ENCODE measurements around the gene GOLGA5.
A peak's percentile ranks its signal among the peaks of the same experiment; 100 is the strongest.

The GOLGA5 gene

GRCh38 chr14:92874962-92875661 is 81.0 kb downstream of the GOLGA5 start:
- no peak for DNase-seq

GRCh38 chr14:92877757-92878431 is 83.8 kb downstream of the GOLGA5 start:
- DNase-seq: no peak

DNA sequence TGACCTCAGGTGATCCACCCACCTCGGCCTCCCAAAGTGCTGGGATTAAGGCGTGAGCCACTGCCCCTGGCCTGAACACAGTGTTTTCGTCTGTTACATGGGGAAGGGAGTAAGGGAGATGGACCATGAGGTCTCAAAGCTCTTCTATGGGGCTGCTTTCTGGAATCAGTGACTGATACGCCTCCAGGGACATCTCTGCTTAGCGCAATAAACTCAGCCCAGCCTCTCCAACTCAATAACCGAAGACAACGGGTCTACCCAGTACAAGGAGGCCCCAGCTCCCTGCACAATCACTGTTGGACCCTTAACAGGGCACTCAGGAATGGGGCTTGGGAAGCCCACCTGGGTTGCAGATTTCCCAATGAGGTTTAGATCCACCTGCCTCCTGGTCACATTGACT is 86.2 kb downstream of the GOLGA5 start:
- DNase-seq: no peak

GRCh38 chr14:92880851-92881250 is 86.7 kb downstream of the GOLGA5 start:
- peak in 2 of 51 donors; percentile 6 to 7 for DNase-seq

GRCh38 chr14:92883066-92883465 is 89.0 kb downstream of the GOLGA5 start:
- no peak for DNase-seq

GRCh38 chr14:92884410-92884809 is 90.3 kb downstream of the GOLGA5 start:
- no peak for DNase-seq

- no peak for DNase-seq
These were observed 91.4 kb downstream of the GOLGA5 start for GRCh38 chr14:92885279-92886061.

DNA sequence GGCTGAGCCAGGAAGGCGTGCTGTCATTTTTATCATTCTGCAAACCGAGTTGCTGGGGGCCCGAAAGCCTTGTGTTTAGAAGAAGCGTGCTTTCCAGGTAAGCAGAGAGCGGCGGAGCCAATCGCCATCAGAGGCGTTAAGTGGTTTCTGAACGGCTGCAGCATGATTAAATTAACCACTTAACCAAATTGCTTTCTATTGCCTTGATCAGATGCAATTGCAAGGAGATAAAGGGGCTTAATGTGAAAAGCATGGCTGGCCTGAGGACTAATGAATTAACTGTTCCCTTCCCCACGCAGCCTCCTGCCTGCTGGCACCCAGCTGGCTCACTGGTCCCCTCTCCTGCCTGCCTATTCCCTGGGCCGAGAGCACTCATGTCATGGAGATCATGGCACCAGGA is 92.2 kb downstream of the GOLGA5 start:
- no peak for DNase-seq

- no peak for DNase-seq
These were observed 93.1 kb downstream of the GOLGA5 start for GRCh38 chr14:92887157-92887556.

DNA sequence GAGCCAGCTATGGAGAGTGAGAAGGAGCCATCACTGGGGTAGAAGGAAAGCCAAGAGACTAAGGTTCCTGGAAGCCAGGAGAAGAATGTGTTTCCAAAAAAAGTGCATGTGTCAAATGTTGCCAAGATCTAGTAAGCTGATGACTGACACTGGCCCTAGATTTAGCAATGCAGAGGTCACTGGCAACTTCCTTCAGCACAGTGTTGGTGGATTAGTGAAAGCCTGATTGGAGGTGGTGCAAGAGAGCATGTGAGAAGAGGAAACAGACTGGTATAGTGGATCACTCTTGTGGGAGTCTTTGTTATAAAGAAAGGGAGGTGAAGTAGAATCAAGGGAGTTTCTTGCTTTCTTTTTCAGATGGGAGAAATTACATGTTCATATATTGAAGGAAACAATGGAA is 94.8 kb downstream of the GOLGA5 start:
- no peak for DNase-seq
